GM04504 (cell line): ENCODE measurements around the gene ADAM23.

Experiments
- DNase-seq: peaks from one replicate; pipeline ENCODE4 v3.0.0-alpha.2; 2012; ENCODE audit warnings: low read depth

Gene ADAM23

GRCh38 chr2:206442474-206442832, 879 bp upstream of the ADAM23 start:
- no peak for DNase-seq

GRCh38 chr2:206443735-206444527, 599 bp downstream of the ADAM23 start:
- DNase-seq, result peak; percentile 4

- DNase-seq, result no peak
Observed at GRCh38 chr2:206445948-206446347, 2.6 kb downstream of the ADAM23 start.

- no peak for DNase-seq
Observed at GRCh38 chr2:206452242-206452641, 8.9 kb downstream of the ADAM23 start.

GRCh38 chr2:206452750-206453149, 9.4 kb downstream of the ADAM23 start:
- DNase-seq, result no peak

- DNase-seq, result no peak
Observed at GRCh38 chr2:206456078-206456754, 12.9 kb downstream of the ADAM23 start.

GRCh38 chr2:206457188-206457634, 13.9 kb downstream of the ADAM23 start:
- DNase-seq, result no peak

GRCh38 chr2:206462240-206462854, 19.0 kb downstream of the ADAM23 start:
- DNase-seq, result no peak

- no peak for DNase-seq
Observed at GRCh38 chr2:206463685-206464084, 20.4 kb downstream of the ADAM23 start.

- no peak for DNase-seq
Observed at GRCh38 chr2:206464597-206464996, 21.3 kb downstream of the ADAM23 start.

GRCh38 chr2:206471524-206472062, 28.3 kb downstream of the ADAM23 start:
- DNase-seq, result no peak

GRCh38 chr2:206472094-206472493, 28.8 kb downstream of the ADAM23 start:
- no peak for DNase-seq

GRCh38 chr2:206474099-206474498, 30.8 kb downstream of the ADAM23 start:
- DNase-seq, result no peak

- DNase-seq, result peak; percentile 43
Observed at GRCh38 chr2:206477296-206477695, 34.0 kb downstream of the ADAM23 start.

GRCh38 chr2:206478340-206478739, 35.0 kb downstream of the ADAM23 start:
- no peak for DNase-seq

- no peak for DNase-seq
Observed at GRCh38 chr2:206480161-206480560, 36.8 kb downstream of the ADAM23 start.

- DNase-seq, result no peak
Observed at GRCh38 chr2:206480620-206481019, 37.3 kb downstream of the ADAM23 start.

- DNase-seq, result no peak
Observed at GRCh38 chr2:206481056-206481455, 37.7 kb downstream of the ADAM23 start.

- no peak for DNase-seq
Observed at GRCh38 chr2:206482123-206482522, 38.8 kb downstream of the ADAM23 start.

- DNase-seq, result no peak
Observed at GRCh38 chr2:206482633-206483032, 39.3 kb downstream of the ADAM23 start.

- DNase-seq, result no peak
Observed at GRCh38 chr2:206488053-206488452, 44.7 kb downstream of the ADAM23 start.

- no peak for DNase-seq
Observed at GRCh38 chr2:206488623-206489022, 45.3 kb downstream of the ADAM23 start.

- DNase-seq, result no peak
Observed at GRCh38 chr2:206494061-206494460, 50.7 kb downstream of the ADAM23 start.
